22Rv1 (cell line): ENCODE results near the gene PHTF2.

ENCODE experiments used
- ZFX ChIP-seq: fragments of 450-650 bp; IDR thresholded peaks from 2 replicates; pipeline ENCODE4 v1.6.1; 2017; ENCODE audit warnings: antibody characterized with exemption, borderline replicate concordance
- TF ChIP-seq, protein P1 (sequence below): fragments of 450-650 bp; IDR thresholded peaks from 2 replicates; pipeline ENCODE4 v1.5.1; 2017; ENCODE audit warnings: mild to moderate bottlenecking

DNA sequence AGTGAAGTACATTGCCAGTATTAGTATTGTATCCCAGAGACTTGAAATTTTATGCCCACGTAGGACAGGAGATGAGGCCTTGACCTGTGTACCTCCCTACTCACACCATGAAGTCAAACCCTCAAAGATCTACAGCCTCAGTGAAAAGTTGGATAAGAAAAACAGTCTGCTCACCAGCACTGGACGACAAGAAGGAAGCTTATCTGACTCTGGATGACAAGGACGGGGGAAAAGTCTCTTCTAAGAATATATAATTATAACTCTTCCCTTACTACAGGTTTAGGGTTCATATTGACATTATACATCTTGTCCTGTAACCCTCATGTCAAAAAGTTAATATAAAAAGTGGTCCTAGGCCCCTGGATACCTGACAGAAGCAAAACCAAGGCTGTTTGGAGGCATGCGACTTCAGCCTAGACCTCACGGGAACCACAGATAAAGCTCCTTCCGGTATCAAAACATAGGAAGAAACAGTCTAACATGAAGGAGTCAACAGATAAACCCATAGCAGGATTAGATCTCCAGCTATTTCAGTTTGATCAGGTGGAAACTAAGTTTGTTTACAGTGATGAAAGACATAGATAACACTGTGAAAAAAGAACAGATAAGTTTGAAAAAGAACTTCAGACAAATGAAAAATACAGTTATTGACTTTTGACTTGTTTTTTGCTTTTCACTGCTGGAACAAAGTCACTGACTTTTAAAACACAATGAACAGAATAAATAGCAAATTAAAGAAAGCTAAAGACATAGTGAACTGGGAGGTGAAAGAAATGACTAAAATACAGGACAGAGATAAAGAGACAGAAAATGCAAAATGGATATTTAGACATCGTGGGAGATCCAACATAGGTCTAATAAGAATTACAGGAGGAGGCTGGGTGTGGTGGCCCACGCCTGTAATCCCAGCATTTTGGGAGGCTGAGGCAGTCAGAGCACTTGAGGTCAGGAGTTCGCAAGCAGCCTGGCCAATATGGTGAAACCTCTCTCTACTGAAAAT, 145.9 kb downstream of the PHTF2 start:
- TF ChIP-seq, protein P1, sequence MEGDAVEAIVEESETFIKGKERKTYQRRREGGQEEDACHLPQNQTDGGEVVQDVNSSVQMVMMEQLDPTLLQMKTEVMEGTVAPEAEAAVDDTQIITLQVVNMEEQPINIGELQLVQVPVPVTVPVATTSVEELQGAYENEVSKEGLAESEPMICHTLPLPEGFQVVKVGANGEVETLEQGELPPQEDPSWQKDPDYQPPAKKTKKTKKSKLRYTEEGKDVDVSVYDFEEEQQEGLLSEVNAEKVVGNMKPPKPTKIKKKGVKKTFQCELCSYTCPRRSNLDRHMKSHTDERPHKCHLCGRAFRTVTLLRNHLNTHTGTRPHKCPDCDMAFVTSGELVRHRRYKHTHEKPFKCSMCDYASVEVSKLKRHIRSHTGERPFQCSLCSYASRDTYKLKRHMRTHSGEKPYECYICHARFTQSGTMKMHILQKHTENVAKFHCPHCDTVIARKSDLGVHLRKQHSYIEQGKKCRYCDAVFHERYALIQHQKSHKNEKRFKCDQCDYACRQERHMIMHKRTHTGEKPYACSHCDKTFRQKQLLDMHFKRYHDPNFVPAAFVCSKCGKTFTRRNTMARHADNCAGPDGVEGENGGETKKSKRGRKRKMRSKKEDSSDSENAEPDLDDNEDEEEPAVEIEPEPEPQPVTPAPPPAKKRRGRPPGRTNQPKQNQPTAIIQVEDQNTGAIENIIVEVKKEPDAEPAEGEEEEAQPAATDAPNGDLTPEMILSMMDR, result no peak
- TF ChIP-seq ZFX, result no peak
